Measurements from ENCODE around the gene ATP8A2.

DNA sequence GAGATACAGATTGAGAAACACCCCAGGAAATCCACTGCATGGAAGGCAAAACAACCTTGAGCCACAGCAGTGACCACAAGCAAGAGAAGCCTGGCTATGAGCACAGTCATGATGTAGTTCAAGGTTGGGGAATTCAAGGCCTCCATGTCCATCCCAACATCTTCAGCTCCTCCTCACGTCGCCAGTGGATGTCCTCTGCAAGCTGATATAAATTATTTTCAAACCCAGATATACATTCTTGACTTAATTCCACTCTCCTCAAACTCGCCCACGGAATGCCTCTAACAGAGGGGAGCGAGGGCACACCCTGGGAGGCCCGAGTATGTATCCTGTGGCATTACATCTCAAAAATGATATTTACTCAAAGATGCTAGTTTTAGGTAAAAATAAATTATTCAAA, 574.5 kb downstream of the ATP8A2 start:
- TF ChIP-seq, protein P1, sequence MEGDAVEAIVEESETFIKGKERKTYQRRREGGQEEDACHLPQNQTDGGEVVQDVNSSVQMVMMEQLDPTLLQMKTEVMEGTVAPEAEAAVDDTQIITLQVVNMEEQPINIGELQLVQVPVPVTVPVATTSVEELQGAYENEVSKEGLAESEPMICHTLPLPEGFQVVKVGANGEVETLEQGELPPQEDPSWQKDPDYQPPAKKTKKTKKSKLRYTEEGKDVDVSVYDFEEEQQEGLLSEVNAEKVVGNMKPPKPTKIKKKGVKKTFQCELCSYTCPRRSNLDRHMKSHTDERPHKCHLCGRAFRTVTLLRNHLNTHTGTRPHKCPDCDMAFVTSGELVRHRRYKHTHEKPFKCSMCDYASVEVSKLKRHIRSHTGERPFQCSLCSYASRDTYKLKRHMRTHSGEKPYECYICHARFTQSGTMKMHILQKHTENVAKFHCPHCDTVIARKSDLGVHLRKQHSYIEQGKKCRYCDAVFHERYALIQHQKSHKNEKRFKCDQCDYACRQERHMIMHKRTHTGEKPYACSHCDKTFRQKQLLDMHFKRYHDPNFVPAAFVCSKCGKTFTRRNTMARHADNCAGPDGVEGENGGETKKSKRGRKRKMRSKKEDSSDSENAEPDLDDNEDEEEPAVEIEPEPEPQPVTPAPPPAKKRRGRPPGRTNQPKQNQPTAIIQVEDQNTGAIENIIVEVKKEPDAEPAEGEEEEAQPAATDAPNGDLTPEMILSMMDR (conservative IDR thresholded peaks at IDR 0.05; ENCODE audit: low read length) = no peak
- no peak for TF ChIP-seq EZH2phosphoT487 (IDR thresholded peaks at IDR 0.05; ENCODE audit: borderline replicate concordance, low read depth, low read length)

Data from OCI-LY7 (cell line).